GM18520 (cell line): ENCODE results near the gene SSBP3.
"Not testable (repeated sequence)": the region's sequence is repeated elsewhere in the genome, so short reads cannot be mapped to it uniquely, and the experiment has no call there.

Experiments
- ATAC-seq: cut with Tn5 transposase; IDR thresholded peaks from one replicate; pipeline ENCODE4 v1.9.1; 2021; ENCODE audit not compliant: unreplicated experiment

SSBP3 gene

DNA sequence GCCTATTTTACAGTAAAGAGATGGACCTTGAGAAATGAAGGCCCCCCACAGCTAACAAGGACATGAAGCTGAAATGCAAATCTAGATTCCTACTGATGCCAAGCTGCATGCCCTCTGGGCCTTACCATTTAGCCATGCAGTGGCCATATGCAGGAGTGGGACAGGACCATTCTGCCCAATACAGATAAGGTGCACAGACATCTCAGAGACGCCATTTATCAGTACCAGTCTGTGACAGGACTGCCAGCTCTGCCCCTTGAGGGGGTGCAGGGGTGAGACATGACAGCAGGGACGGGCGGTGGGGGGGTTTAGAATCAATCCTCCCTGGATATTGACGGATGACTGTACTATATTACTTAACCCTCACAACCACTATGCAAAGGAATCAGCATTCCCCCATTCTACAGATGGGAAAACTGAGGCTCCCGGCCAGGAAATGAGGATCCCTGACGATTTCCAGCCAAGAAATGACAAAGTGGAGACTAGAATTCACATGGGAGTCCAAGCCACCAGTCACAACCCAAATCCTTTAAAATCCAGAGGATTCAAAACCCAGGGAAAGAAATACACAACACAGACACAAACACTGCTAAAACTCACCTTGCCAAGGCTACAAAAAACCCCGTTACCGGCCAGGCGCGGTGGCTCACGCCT lies 10.8 kb downstream of the SSBP3 start:
- no peak for ATAC-seq

DNA sequence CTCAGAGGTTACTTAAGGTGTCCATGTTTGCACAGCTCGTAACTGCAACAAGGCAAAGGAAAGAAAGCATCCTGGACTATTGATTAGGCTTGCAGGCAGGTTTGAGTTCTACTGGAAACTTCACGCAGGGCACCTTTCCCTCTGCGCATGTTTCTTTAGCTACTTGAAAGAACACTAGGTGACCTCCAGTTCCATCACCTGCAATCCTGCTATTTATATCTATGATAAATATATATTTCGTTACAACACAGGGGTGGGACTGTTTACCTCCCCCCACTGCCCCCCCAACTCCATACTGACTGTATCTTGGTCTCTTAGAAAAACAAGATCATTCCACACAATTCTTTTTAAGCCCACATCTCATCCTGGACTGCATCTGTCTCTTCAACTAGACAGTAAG lies 12.1 kb downstream of the SSBP3 start:
- no peak for ATAC-seq

DNA sequence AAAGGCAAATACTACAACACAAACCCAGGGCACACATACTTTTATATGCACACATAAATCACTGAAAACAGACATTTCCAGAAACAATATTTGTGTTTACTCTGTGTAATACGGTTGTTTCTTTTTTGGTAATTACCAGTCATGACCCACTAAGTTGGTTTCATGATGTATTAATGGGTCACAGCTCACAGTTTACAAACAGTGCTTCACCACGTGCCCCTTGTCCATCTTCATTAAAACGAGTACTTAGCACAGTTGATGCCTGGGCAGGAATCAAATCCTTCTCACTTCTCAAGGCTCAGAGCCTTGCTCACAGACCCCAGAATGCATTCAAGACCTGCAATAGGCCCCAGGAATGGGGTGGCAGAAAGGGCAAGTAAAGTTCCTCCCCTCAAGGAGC lies 13.8 kb downstream of the SSBP3 start:
- no peak for ATAC-seq

DNA sequence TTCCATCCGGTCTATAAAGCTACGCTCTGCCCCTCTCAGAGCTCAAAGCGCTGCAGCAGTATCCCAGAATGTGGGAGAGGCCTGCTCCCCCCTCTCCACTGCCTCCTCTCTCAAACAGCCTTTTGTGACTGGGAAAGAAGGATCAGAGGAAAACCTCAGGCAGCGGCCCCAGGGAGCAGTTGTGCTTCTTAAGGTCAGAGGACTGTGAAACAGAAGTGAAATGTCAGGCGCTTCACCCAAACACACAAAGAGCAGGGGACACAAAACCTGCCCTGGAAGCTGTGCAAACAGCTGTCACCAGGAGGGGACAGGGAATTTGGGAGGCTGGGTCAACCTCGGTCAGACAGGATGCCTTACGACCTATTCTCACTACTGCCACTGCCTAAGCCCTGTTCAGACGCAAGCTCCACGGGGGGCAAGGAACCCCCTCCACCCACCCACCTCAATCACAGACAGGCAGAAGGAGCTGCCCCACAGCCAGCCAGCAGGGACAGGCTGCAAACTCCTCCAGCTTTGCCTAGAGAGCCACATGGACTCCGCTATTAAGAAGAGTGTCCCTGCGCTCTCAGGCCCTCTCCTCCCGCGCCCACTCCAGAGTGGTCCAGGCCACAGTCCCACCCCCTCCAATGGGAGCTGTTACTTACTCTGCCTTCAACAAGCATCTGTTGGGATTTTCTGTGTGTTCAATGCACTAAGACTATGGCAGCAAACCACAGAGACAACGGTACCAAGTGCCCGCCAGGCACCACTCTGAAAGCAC lies 14.6 kb downstream of the SSBP3 start:
- no peak for ATAC-seq

DNA sequence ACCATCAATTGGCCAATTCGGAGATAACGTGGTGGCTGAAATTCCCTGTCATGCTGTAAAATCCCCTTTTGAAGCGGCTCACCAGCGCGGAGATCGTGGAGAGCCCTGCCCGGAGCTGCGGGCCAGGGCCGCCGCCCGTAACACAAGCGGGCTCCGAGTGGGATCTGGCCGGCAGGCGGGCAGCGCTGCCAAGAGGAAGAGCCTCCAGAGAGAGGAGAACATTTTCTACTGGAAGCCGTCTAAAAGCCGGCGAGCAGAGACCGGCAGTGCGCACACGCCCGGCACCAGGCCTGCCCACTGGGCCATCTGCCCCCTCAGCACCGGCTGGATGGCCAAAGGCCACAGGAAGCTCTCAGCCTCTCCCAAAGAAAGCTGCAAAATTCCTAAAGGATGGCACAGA lies 15.5 kb downstream of the SSBP3 start:
- ATAC-seq = no peak

DNA sequence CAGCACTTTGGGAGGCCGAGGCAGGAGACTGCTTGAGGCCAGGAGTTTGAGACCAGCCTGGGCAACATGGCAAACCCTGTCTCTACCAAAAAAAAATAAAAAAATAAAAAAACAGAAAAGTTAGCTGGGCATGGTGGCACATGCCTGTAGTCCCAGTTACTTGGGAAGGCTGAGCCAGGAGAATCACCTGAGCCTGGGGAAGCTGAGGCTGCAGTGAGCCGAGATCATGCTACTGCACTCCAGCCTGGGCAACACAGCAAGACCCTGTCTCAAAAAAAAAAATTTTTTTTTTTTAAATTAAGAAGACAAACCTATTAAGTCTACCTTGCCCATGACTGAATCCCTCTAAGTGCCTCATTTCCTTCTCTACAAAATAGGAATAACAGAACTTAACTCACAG lies 16.6 kb downstream of the SSBP3 start:
- ATAC-seq = not testable (repeated sequence)

DNA sequence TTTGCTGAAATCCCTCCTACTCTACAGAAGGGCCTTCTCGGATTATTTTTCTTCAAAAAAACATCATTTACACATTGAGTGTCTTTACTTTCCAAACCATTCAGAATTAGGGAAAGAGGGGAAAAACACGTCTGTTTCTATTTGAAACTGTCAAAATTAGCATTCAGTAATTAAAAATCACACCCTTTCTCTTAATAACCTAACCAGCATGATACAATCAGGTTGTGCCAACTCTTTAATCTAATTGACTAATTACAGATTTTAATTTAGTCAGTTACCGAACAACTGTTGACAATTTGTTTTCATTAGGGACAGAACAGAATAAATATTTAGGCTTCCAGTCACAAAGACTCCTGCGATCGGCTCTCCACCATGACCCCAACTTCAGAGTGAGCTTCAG lies 18.8 kb downstream of the SSBP3 start:
- ATAC-seq = no peak

DNA sequence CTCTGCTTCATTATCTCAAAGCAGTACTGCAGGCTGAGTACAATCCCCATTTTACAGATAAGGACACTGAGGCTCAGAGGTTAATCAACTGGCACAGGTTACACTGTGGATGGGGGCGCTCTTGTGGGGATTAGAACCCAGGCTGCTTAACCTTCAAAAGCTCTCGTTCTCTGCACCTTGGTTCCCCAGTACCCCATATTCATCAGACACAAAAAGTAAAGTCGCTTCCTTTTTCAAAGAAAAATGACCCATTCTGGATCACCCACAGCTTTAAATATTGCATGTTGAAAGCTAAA lies 20.5 kb downstream of the SSBP3 start:
- ATAC-seq = no peak

DNA sequence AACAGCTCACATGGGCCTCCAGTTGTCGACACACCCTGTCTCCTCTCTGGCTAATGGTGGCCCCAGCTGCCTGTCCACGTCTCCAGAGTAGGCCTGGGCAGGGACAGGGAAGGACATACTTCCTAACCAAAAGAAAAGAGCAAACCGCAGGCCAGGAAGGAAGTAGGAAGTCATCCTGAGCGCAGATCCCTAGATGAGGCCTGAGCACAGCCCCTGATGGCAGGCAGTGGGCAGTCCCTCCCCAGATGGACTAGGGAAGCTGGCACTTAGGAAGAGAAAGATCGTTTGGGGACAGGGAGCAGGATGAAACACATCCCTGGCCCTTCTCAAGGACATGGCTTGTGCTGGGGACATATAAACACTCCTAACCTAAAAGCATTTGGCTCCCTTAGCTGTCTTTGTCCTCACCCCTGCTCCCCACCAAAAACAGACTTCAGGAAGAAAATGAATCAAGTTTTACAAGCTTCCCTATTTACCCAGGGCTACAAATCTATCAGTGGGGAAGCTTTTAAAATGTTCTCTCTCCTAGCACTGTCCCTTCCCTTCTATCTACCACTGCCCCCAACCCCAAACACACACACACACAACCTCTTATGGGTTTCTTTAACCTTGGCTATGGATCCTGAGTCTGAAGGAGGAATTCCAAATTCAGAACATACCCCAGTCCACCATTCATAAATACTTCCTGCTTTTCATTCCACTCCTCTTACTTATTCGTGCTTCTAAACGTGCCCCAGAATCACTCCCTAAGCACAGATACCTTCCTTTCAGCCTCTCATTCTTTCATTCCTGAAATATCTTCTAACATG lies 21.1 kb downstream of the SSBP3 start:
- ATAC-seq = no peak

DNA sequence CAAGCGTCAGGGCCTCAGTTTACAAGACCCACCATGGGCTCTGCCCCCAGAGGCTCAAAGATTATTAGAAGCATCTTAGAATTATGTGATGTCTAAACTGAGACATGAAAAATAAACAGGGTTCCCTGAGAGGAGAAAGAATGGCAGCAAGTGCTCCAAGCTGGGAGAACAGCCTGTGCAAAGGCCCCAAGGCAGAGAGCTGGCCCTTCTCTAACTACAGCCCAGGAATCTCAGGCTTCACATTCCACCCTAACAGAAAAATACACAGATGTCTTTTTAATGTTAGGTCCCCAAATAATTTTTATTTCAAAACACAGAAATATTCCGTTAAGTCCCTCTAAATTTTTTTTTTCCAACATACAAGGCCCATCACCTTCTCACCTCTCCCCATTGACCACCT lies 21.7 kb downstream of the SSBP3 start:
- ATAC-seq = no peak

DNA sequence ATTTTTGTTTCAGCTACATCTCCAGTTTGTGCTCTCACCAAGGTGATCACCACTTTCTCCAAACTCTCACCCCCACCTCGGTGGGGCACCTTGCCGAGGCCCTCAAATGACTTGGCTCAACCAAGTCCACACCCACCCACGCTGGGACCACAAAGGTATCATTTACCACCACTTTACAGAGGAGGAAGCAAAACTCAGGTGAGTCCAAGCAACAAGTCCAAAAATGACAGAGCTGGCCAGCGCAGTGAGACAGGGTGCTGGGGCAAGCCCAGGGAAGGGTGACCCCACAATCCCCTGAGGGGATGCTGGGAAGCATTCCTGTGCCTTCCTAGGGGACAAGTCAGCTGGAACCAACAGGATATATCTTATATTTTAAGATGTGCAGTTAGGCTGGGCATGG lies 24.7 kb downstream of the SSBP3 start:
- no peak for ATAC-seq

DNA sequence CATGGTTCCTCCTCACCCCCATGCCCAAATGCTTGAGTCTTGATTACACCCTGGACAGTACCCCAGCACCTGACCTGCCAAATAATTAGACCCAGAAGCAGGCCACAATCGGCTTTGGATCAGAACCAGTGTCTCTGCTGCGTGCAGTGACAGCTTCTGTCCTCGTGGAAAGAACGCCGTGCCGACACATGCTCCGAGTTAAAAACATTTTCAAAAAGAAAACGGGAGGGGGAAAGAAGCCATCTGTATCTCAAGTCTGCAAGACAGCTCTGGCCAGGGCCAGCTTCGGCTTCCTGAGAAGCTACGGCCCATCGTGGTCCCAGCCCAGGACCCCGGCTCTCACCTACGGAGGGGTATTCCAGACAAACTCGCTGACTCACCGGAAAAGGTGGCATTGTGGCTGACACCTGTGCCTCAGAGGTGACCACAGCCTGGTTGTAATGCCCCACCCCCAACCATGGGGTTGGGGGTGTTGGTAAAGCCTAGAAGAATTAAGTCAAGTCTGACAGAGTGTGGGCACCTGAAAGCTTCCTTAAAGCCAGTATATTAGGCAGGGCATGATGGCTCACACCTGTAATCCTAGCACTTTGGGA lies 25.8 kb downstream of the SSBP3 start:
- no peak for ATAC-seq

DNA sequence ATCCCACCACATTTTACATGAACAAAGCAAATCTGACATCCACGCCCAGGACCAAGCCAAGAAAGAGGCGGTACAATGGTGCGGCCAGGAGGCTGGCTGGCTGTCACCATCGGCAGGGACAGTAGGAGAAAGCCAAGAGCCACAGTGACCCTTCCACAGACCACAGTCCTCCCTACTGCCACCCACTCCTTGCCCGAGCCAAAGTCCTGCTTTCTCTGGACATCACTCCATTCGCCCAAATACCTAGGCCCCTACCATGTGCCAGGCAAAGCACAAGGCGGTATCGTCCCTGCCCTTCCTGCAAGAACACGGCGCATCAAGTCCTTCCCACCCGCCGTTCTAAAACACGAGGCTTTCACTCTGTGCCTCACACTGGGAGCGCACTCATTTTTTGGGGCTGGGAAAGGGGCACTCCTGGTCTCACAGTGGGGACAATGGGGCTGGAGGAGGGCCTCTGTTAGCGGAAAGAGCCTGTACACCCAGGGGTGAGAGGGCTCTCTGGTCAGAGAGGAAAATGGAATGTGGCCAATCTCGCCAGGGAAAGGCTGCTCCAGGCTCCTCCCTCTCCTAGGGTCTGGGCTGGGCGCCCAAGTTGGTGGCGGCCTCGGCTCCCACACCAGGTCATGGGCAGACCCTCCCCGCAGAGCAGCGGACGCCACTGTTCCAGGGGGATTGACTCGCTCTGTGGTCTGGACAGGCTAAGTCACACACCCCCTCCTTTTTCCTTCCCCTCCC lies 26.5 kb downstream of the SSBP3 start:
- ATAC-seq = no peak

DNA sequence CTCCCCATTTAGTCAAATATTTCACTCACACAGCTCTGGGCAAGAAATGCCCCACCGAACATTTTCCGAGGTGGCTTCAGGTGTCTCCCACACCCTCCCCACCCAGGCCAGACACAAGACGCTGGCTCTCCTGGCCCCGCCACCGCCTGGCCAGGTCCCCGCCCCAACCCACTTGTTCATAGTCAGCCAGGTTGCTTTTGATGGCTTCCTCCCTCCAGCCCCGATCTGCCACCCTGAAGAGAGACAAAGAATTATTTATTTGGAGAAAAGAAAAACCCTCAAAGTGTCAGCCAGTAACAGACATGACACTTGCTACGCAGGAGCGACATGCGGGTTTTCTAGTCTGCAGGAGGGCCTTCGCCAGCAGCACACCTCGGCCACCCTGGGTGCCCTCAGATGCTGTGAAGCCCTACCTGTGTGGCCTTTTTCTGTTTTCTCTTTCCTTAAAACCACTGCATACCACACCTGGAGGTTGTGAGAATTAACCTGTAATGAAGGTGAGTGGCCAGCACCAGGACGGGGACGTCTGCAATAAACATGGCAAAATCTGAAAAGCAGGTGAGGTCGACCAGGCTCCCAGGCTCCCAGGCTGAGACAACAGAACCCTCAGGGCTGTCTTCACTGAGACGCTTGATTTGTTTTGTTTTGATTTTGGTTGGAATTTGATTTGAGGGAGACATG lies 27.2 kb downstream of the SSBP3 start:
- ATAC-seq = no peak

DNA sequence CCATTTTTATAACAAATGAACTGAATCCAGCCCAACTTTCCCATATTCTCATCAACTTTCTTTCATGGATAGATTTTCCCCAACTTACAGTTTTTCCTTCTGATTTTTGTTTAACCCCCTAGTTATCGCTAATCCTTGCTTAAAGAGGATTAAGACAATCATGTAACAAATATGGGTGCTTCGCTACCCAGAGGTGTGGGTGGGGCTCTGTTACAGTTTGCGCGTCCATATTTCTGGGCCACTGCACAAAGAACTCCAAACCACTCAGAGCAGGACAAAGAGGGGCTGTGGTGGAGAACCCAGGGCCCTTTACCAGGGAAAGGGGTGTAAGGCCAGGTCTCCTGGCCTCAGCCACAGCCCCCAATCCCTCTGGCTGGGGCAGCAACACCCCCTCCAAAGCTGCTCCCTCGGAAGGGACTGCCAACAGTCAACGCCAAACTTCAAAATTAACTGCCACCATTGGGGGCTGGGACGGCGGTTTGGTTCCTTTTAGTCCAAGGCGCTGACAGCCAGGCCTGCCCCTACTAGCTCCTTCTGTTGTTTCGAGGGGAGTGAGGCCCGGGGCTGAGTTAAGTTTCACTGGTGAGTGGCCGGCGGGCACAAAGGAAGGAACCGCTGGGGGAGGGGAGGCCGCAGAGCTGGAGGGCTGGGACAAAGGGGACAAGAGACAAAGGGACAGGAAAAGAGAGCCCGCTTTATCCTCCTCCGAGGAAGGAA lies 27.9 kb downstream of the SSBP3 start:
- ATAC-seq = no peak

DNA sequence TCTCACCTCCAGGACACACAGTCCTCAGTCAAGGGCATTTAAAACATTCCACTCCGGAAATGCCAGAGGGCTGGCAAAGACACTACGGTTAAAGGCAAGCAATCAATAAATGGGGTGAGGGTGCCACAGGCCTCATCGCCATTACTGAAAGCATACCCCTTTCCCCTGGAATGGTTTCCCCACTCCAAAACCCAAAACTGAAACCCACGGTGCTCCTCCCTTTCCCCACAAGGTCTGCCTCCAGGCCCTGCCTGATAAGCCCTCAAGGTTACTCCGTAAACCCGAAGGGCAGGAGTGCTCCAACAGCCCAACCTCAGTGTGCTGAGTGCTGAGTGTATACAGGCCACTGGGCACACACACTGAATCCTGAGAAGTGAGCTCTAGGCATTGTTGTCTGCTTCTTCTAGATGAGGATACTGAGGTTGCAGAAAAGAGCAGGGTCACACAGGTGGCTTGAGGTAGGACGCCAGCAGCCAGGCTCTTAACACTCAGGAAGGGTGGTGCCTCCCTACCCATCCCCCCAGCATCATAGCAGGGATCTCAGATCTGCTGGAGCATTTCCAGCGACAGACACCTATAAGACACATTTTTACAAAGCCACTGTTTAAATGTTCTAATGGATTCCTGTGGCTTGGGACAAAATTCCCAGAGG lies 29.0 kb downstream of the SSBP3 start:
- no peak for ATAC-seq

DNA sequence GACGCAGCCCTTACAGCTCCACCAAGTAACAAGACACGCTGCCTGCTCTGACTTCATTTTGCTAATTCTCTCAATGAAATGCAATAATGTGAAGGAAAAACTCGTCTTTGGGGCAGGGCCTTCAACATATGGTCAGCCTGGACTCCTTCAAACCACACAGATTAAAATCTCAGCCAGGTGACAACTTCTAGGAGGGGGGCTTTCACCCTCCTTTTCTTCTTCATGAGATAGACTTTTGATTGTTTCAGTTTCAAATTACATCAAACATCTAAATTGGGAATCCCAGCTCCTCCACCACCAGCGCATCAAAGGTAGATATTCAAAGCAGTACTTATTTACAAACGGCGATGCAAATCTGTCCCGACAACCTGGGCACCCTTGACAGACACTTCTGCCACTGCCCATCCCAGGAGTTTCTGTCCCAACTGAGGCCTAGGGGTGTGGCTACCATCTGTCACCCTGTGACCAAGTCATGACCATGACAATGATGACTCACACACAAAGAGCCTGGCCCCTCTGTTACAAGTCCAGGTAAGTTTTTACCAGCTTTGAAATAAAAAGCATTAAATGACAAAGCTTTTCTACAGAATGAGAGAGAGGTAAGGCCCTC lies 29.7 kb downstream of the SSBP3 start:
- peak; percentile 69 for ATAC-seq

DNA sequence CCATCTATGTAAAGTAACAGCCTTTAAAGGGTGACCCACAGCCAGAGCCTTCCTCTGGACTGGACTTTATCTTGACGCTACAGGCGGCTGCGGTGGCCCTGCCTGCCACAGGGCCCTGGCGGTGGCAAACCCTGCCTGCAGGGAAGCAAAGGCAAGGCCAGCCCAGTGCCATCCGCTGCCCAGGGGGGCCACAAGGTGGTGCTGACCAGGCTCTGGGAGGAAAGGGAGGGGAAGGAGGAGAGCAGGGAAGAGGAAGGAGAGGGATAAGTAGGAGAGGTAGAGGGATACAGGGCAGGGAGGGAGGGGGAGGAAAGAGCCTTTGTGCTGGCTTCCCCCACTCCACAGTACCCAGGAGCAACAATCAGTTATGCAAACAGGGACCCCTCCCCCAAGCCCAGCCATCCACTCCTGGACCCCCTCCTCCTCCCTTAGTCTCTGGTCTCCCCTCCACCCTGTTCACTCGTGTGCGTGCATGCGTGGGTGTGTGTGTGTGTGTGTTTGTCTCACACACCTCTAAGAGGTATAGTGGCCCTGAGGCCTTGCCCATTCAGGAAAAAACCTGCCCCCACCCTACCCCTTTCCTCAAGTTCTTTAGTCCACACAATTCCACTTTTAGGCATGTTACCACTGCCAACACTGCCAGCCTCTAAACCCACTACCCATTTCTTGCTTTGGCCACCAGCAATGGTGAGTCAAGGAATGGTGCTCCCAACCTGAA lies 30.3 kb downstream of the SSBP3 start:
- no peak for ATAC-seq
